IMR-90 (cell line): ENCODE data around the gene SERPINA12. TPM values are rescaled to one million over a fixed set of nuclear protein-coding genes. Genes with fewer than 3 reads are reported as not detected.

Source experiments
- ATAC-seq: fragments of 200-7000 bp; cut with Tn5 transposase; 2 replicates; pipeline ENCODE4 v1.9.1; 2020; ENCODE audit warnings: low read depth, mild to moderate bottlenecking, moderate library complexity
- BruUV-seq: library from RNA; stranded (reverse); fragments of 400-500 nt; replicated peaks from 2 replicates; lab custom pipeline; 2021; lab: Mats Ljungman, UMichigan
- CTCF ChIA-PET: fragments of 300-600 bp; formaldehyde crosslinking; extraction: SDS; loops from one replicate; lab custom pipeline; 2021; ENCODE audit warnings: antibody characterized with exemption; lab: Yijun Ruan, JAX
- POLR2A ChIA-PET: fragments of 300-600 bp; sonication (Branson Sonifier 250); formaldehyde crosslinking; loops from one replicate; lab custom pipeline; 2022; ENCODE audit warnings: antibody characterized with exemption; ENCODE audit not compliant: unreplicated experiment; lab: Charles Lee
- DNase-seq: peaks from one replicate; pipeline ENCODE4 v3.0.0; 2013
- H2AFZ ChIP-seq: replicated peaks from 2 replicates; pipeline ENCODE3; 2013; ENCODE audit warnings: low read length, mild to moderate bottlenecking; ENCODE audit not compliant: poor library complexity
- H2AK5ac ChIP-seq: 2 replicates; pipeline ENCODE4 v1.6.1; 2013; ENCODE audit warnings: low read depth, low read length, inconsistent platforms
- H2AK9ac ChIP-seq: replicated peaks from 2 replicates; pipeline ENCODE3; 2013; ENCODE audit warnings: mild to moderate bottlenecking, low read depth, low read length, moderate library complexity; ENCODE audit not compliant: poor library complexity
- H2BK120ac ChIP-seq: 2 replicates; pipeline ENCODE4 v1.6.1; 2013; ENCODE audit warnings: low read depth, low read length, inconsistent platforms
- H2BK15ac ChIP-seq: 3 replicates; pipeline ENCODE4 v1.6.1; 2013; ENCODE audit warnings: low read depth, low read length, inconsistent platforms
- H2BK20ac ChIP-seq: 2 replicates; pipeline ENCODE4 v1.6.1; 2013; ENCODE audit warnings: low read depth, mild to moderate bottlenecking, inconsistent platforms, low read length, moderate library complexity
- H2BK5ac ChIP-seq: 2 replicates; pipeline ENCODE4 v1.6.1; 2013; ENCODE audit warnings: mild to moderate bottlenecking, low read depth, low read length, inconsistent platforms; ENCODE audit not compliant: poor library complexity, severe bottlenecking
- H3K14ac ChIP-seq: replicated peaks from 2 replicates; pipeline ENCODE4 v1.6.1; 2013; ENCODE audit warnings: low read depth, low read length, inconsistent platforms
- H3K18ac ChIP-seq: 2 replicates; pipeline ENCODE4 v1.6.1; 2013; ENCODE audit warnings: low read depth, low read length, control low read depth
- H3K23ac ChIP-seq: 2 replicates; pipeline ENCODE4 v1.6.1; 2013; ENCODE audit warnings: low read depth, low read length, inconsistent platforms
- H3K27ac ChIP-seq: 2 replicates; pipeline ENCODE4 v1.5.1; 2013; ENCODE audit warnings: mild to moderate bottlenecking, control low read depth, low read length; ENCODE audit not compliant: insufficient read depth
- H3K27me3 ChIP-seq: 2 replicates; pipeline ENCODE4 v1.6.1; 2013; ENCODE audit warnings: low read length; ENCODE audit not compliant: control insufficient read depth, insufficient read depth
- H3K36me3 ChIP-seq: 2 replicates; pipeline ENCODE4 v1.6.1; 2013; ENCODE audit warnings: low read length, mixed read lengths; ENCODE audit not compliant: control insufficient read depth, insufficient read depth
- H3K4ac ChIP-seq: 2 replicates; pipeline ENCODE4 v1.6.1; 2013; ENCODE audit warnings: low read depth, low read length, inconsistent platforms
- H3K4me1 ChIP-seq: 2 replicates; pipeline ENCODE4 v1.6.1; 2013; ENCODE audit warnings: low read length, mixed read lengths; ENCODE audit not compliant: control insufficient read depth, insufficient read depth
- H3K4me2 ChIP-seq: 2 replicates; pipeline ENCODE4 v1.6.1; 2013; ENCODE audit warnings: low read depth, mild to moderate bottlenecking, control low read depth, low read length, moderate library complexity
- H3K4me3 ChIP-seq: 2 replicates; pipeline ENCODE4 v1.5.1; 2013; ENCODE audit warnings: low read depth, mild to moderate bottlenecking, control low read depth, low read length, moderate library complexity; ENCODE audit not compliant: insufficient read depth
- H3K56ac ChIP-seq: 2 replicates; pipeline ENCODE4 v1.6.1; 2013; ENCODE audit warnings: low read length, inconsistent platforms; ENCODE audit not compliant: insufficient read depth; ENCODE audit errors: extremely low read depth
- H3K79me1 ChIP-seq, 2 experiments: 2 replicates each; pipeline ENCODE4 v1.6.1; 2013; ENCODE audit warnings: low read length in 2 of 2, inconsistent platforms in 1 of 2, low read depth in 1 of 2
- H3K9ac ChIP-seq: 2 replicates; pipeline ENCODE4 v1.6.1; 2013; ENCODE audit warnings: low read depth, low read length, control low read depth
- H3K9me1 ChIP-seq: 2 replicates; pipeline ENCODE4 v1.6.1; 2013; ENCODE audit warnings: low read length, inconsistent platforms; ENCODE audit not compliant: insufficient read depth
- H3K9me3 ChIP-seq: 2 replicates; pipeline ENCODE4 v1.6.1; 2013; ENCODE audit warnings: low read length; ENCODE audit not compliant: control insufficient read depth, insufficient read depth
- H4K20me1 ChIP-seq: 2 replicates; pipeline ENCODE4 v1.6.1; 2013; ENCODE audit warnings: low read length, inconsistent platforms; ENCODE audit not compliant: insufficient read depth
- H4K5ac ChIP-seq: 2 replicates; pipeline ENCODE4 v1.6.1; 2013; ENCODE audit warnings: mild to moderate bottlenecking, low read depth, low read length, control low read depth
- H4K8ac ChIP-seq, 2 experiments: 2 replicates each; pipeline ENCODE4 v1.6.1; 2013; ENCODE audit warnings: low read depth in 2 of 2, low read length in 2 of 2, control low read depth in 1 of 2, inconsistent platforms in 1 of 2
- H4K91ac ChIP-seq: 2 replicates; pipeline ENCODE4 v1.6.1; 2013; ENCODE audit warnings: low read depth, low read length, inconsistent platforms; ENCODE audit not compliant: insufficient read depth
- CEBPB ChIP-seq: IDR thresholded peaks from 2 replicates; pipeline ENCODE4 v1.6.1; 2012; ENCODE audit warnings: low read depth, low read length, improper control_type of control experiment
- MAFK ChIP-seq: IDR thresholded peaks from 2 replicates; pipeline ENCODE4 v1.6.1; 2012; ENCODE audit warnings: low read depth, low read length, improper control_type of control experiment
- POLR2A ChIP-seq: IDR thresholded peaks from 2 replicates; pipeline ENCODE4 v1.6.1; 2012; ENCODE audit warnings: mild to moderate bottlenecking, low read depth, low read length
- RCOR1 ChIP-seq: IDR thresholded peaks from 2 replicates; pipeline ENCODE4 v1.6.1; 2012; ENCODE audit warnings: mild to moderate bottlenecking, low read length, improper control_type of control experiment; ENCODE audit not compliant: insufficient replicate concordance
- RFX5 ChIP-seq: IDR thresholded peaks from 2 replicates; pipeline ENCODE4 v1.8.0; 2012; ENCODE audit warnings: low read depth, mild to moderate bottlenecking, low read length, moderate library complexity
- WGBS, 2 experiments: methylation state at CpG; one replicate each; pipeline versions ENCODE4 v1.1.5 to v1.1.7; 2013; ENCODE audit warnings: missing lambda C conversion rate in 2 of 2; ENCODE audit not compliant: insufficient read length in 1 of 2; ENCODE audit errors: extremely low coverage in 2 of 2; 5-methylcytosine and 5-hydroxymethylcytosine counted together
- dilution Hi-C: fragments of 300-500 bp; cut with HindIII; formaldehyde crosslinking; loops from one replicate; pipeline ENCODE4 v1.14.3; 2018; ENCODE audit warnings: low sequenced_read_pairs; ENCODE audit not compliant: unreplicated experiment
- in situ Hi-C: fragments of 300-500 bp; cut with MboI; formaldehyde crosslinking; loops from 3 replicates; pipeline ENCODE4 v1.14.3; 2019; ENCODE audit warnings: low sequenced_read_pairs, inconsistent platforms, mixed read lengths
- intact Hi-C: fragments of 100-400 bp; cut with micrococcal nuclease; formaldehyde crosslinking; loops from 2 replicates; pipeline ENCODE4 v1.10.0; 2022
- polyA plus RNA-seq, 3 experiments: library from polyadenylated mRNA; depleted of rRNA; stranded (reverse); fragments of >200 nt; gene quantifications; 2 replicates each; pipeline ENCODE4 v1.2.3, GENCODE V29; 2012; ENCODE audit warnings: low replicate concordance in 1 of 3
- total RNA-seq: library from RNA; depleted of rRNA; stranded (reverse); fragments of >200 nt; gene quantifications from 2 replicates; pipeline ENCODE4 v1.2.3, GENCODE V29; 2012

The SERPINA12 gene
- total and polyA plus RNA-seq, 2 of the 4 experiments (the other 2 are of a cell fraction): not detected

GRCh38 chr14:94462763-94463572 lies 46.3 kb downstream of the SERPINA12 start:
- H3K4me2 ChIP-seq: no peak overlapping the region
- no peak overlapping the region for H4K8ac ChIP-seq
- dilution Hi-C loops: no loop called here
- intact Hi-C loops: no loop called here
- H3K4me3 ChIP-seq: no peak overlapping the region
- no peak overlapping the region for H3K14ac ChIP-seq
- H3K9me3 ChIP-seq: no peaks in the 10 kb centered on the region
- CTCF ChIA-PET: no interaction called here
- no peak overlapping the region for H2BK20ac ChIP-seq
- H3K4ac ChIP-seq: no peak overlapping the region
- H2BK5ac ChIP-seq: no peak overlapping the region
- no peak for TF ChIP-seq RFX5
- TF ChIP-seq MAFK: no peak
- TF ChIP-seq CEBPB: no peak
- TF ChIP-seq POLR2A: no peak
- no peak for TF ChIP-seq RCOR1
- H3K27ac ChIP-seq: no peak overlapping the region
- H3K9me1 ChIP-seq: no peaks in the 10 kb centered on the region
- no peak overlapping the region for H2AK9ac ChIP-seq
- H3K27me3 ChIP-seq: no peaks in the 10 kb centered on the region
- no peaks in the 10 kb centered on the region for H3K36me3 ChIP-seq
- no TSS peak for BruUV-seq
- POLR2A ChIA-PET: no interaction called here
- no peak overlapping the region for H3K56ac ChIP-seq
- H2AFZ ChIP-seq: no peak overlapping the region
- H4K20me1 ChIP-seq: no peaks in the 10 kb centered on the region
- in situ Hi-C loops: no loop called here
- DNase-seq (no peak), ATAC-seq (no peak)
- no peak overlapping the region for H2AK5ac ChIP-seq
- no peaks in the 10 kb centered on the region for H3K79me1 ChIP-seq
- H4K5ac ChIP-seq: no peak overlapping the region
- H2BK120ac ChIP-seq: no peak overlapping the region
- H2BK15ac ChIP-seq: no peak overlapping the region
- H3K18ac ChIP-seq: no peak overlapping the region
- H4K91ac ChIP-seq: no peak overlapping the region
- H3K4me1 ChIP-seq: no peaks in the 10 kb centered on the region
- 59% methylated on average over 4 of the region's 7 CpGs; no CpG with 5 or more reads in 1 of the 2 experiments for WGBS, 2 experiments
- H3K9ac ChIP-seq: no peak overlapping the region
- no peak overlapping the region for H3K23ac ChIP-seq
